WTC11 (cell line): ENCODE data around the gene ERBB4. TPM values are rescaled to one million over a fixed set of nuclear protein-coding genes. Genes with fewer than 3 reads are reported as not detected.

ENCODE experiments used
- ATAC-seq: fragments of 200-7000 bp; cut with Tn5 transposase; 2 replicates; pipeline ENCODE4 v1.10.0; 2021; ENCODE audit warnings: mild to moderate bottlenecking, moderate library complexity
- CTCF ChIA-PET: fragments of 300-600 bp; sonication (Branson Sonifier 250); formaldehyde crosslinking; loops from one replicate; lab custom pipeline; 2021; ENCODE audit warnings: antibody characterized with exemption; lab: Charles Lee
- POLR2A ChIA-PET: fragments of 350-600 bp; sonication (Branson Sonifier 250); formaldehyde crosslinking; loops from one replicate; lab custom pipeline; 2021; ENCODE audit warnings: antibody characterized with exemption; lab: Charles Lee
- DNase-seq: peaks from one replicate; pipeline ENCODE4 v3.0.0; 2021; ENCODE audit warnings: low spot score
- H3K27ac Mint-ChIP-seq: 2 replicates; pipeline ENCODE4 v1.8.0; 2021; ENCODE audit warnings: mixed read lengths
- H3K27me3 Mint-ChIP-seq: 2 replicates; pipeline ENCODE4 v1.8.0; 2021; ENCODE audit warnings: low read depth, mild to moderate bottlenecking, moderate library complexity, mixed read lengths
- H3K36me3 Mint-ChIP-seq: 2 replicates; pipeline ENCODE4 v1.8.0; 2021; ENCODE audit warnings: mixed read lengths
- H3K4me1 Mint-ChIP-seq: 2 replicates; pipeline ENCODE4 v1.8.0; 2022; ENCODE audit warnings: mixed read lengths
- H3K4me3 Mint-ChIP-seq: 2 replicates; pipeline ENCODE4 v1.8.0; 2021; ENCODE audit warnings: mild to moderate bottlenecking, moderate library complexity, mixed read lengths
- H3K9me3 Mint-ChIP-seq: 2 replicates; pipeline ENCODE4 v1.8.0; 2021; ENCODE audit warnings: mixed read lengths
- ATF1 ChIP-seq: sonication (generic); formaldehyde crosslinking; IDR thresholded peaks from 2 replicates; pipeline ENCODE4 v1.8.1; 2023; ENCODE audit warnings: mild to moderate bottlenecking, moderate library complexity, missing genetic modification reagents
- ATF2 ChIP-seq: sonication (generic); formaldehyde crosslinking; IDR thresholded peaks from 2 replicates; pipeline ENCODE4 v1.8.1; 2022; ENCODE audit warnings: low read depth, missing genetic modification reagents, borderline replicate concordance
- ATF6 ChIP-seq: sonication (generic); formaldehyde crosslinking; IDR thresholded peaks from 2 replicates; pipeline ENCODE4 v1.8.1; 2023; ENCODE audit warnings: mild to moderate bottlenecking, missing genetic modification reagents
- E2F5 ChIP-seq: sonication (generic); formaldehyde crosslinking; IDR thresholded peaks from 2 replicates; pipeline ENCODE4 v1.8.1; 2022; ENCODE audit warnings: mild to moderate bottlenecking, moderate library complexity, missing genetic modification reagents
- FOXJ3 ChIP-seq: sonication (generic); formaldehyde crosslinking; IDR thresholded peaks from 2 replicates; pipeline ENCODE4 v1.9.0; 2021; ENCODE audit warnings: missing genetic modification reagents, mild to moderate bottlenecking, borderline replicate concordance
- FOXK1 ChIP-seq: sonication (generic); formaldehyde crosslinking; IDR thresholded peaks from 2 replicates; pipeline ENCODE4 v1.8.0; 2022; ENCODE audit warnings: mild to moderate bottlenecking, moderate library complexity, missing genetic modification reagents
- FOXP1 ChIP-seq: sonication (generic); formaldehyde crosslinking; IDR thresholded peaks from 2 replicates; pipeline ENCODE4 v1.8.0; 2022; ENCODE audit warnings: missing genetic modification reagents, mild to moderate bottlenecking, moderate library complexity, borderline replicate concordance
- HMGXB4 ChIP-seq: sonication (generic); formaldehyde crosslinking; IDR thresholded peaks from 2 replicates; pipeline ENCODE4 v1.8.1; 2023; ENCODE audit warnings: mild to moderate bottlenecking, moderate library complexity, missing genetic modification reagents
- MXD4 ChIP-seq: fragments of 250-450 bp; sonication (Bioruptor Pico); IDR thresholded peaks from 2 replicates; pipeline ENCODE4 v1.8.0; 2021; ENCODE audit warnings: mild to moderate bottlenecking, moderate library complexity, borderline replicate concordance
- MYBL2 ChIP-seq: sonication (generic); formaldehyde crosslinking; IDR thresholded peaks from 2 replicates; pipeline ENCODE4 v1.8.1; 2023; ENCODE audit warnings: mild to moderate bottlenecking, moderate library complexity, missing genetic modification reagents
- NFE2L1 ChIP-seq: sonication (generic); formaldehyde crosslinking; IDR thresholded peaks from 2 replicates; pipeline ENCODE4 v1.8.1; 2023; ENCODE audit warnings: missing genetic modification reagents
- OVOL2 ChIP-seq: fragments of 250-450 bp; sonication (Bioruptor Pico); IDR thresholded peaks from 2 replicates; pipeline ENCODE4 v1.9.0; 2021; ENCODE audit warnings: mild to moderate bottlenecking, borderline replicate concordance
- PRDM15 ChIP-seq: sonication (generic); formaldehyde crosslinking; IDR thresholded peaks from 2 replicates; pipeline ENCODE4 v1.8.0; 2022; ENCODE audit warnings: missing genetic modification reagents
- PREB ChIP-seq: sonication (generic); formaldehyde crosslinking; IDR thresholded peaks from 2 replicates; pipeline ENCODE4 v1.8.1; 2022; ENCODE audit warnings: mild to moderate bottlenecking, missing genetic modification reagents, moderate library complexity, borderline replicate concordance
- SOX15 ChIP-seq: fragments of 250-450 bp; sonication (Bioruptor Pico); IDR thresholded peaks from 2 replicates; pipeline ENCODE4 v1.9.0; 2021; ENCODE audit warnings: mild to moderate bottlenecking
- TEAD1 ChIP-seq: sonication (generic); formaldehyde crosslinking; IDR thresholded peaks from 2 replicates; pipeline ENCODE4 v1.8.0; 2022; ENCODE audit warnings: mild to moderate bottlenecking, missing genetic modification reagents
- TEAD4 ChIP-seq: sonication (generic); formaldehyde crosslinking; IDR thresholded peaks from 2 replicates; pipeline ENCODE4 v1.8.0; 2022; ENCODE audit warnings: mild to moderate bottlenecking, missing genetic modification reagents
- ZBTB21 ChIP-seq: sonication (generic); formaldehyde crosslinking; IDR thresholded peaks from 2 replicates; pipeline ENCODE4 v1.8.1; 2023; ENCODE audit warnings: mild to moderate bottlenecking, missing genetic modification reagents, borderline replicate concordance
- ZNF121 ChIP-seq: sonication (generic); formaldehyde crosslinking; IDR thresholded peaks from 2 replicates; pipeline ENCODE4 v1.8.0; 2023; ENCODE audit warnings: missing genetic modification reagents
- ZNF416 ChIP-seq: fragments of 250-450 bp; sonication (Bioruptor Pico); IDR thresholded peaks from 2 replicates; pipeline ENCODE4 v1.9.0; 2021; ENCODE audit warnings: mild to moderate bottlenecking, inconsistent platforms
- ZNF425 ChIP-seq: fragments of 250-450 bp; sonication (Bioruptor Pico); conservative IDR thresholded peaks from 2 replicates; pipeline ENCODE4 v1.9.0; 2021; ENCODE audit warnings: mild to moderate bottlenecking
- ZNF671 ChIP-seq: fragments of 250-450 bp; sonication (Bioruptor Pico); IDR thresholded peaks from 2 replicates; pipeline ENCODE4 v1.8.0; 2021; ENCODE audit warnings: mild to moderate bottlenecking
- total RNA-seq: library from RNA; stranded (reverse); gene quantifications from 3 replicates; pipeline ENCODE4 v1.2.3, GENCODE V29; 2021

The ERBB4 gene
- total RNA-seq, 1 experiment from 2014 or later: 1.6 TPM

- Mint-ChIP-seq H3K27me3 (no peaks in the 10 kb centered on the region), H3K4me3 (no peak overlapping the region), H3K9me3 (peaks cover 12% of the 10 kb centered on the region), H3K4me1 (no peaks in the 10 kb centered on the region), H3K36me3 (no peaks in the 10 kb centered on the region), H3K27ac (no peak overlapping the region)
- no peak for DNase-seq
- POLR2A ChIA-PET: no interaction called here
- TF ChIP-seq ZNF425 (no peak), SOX15 (CRISPR knock-in tag) (no peak), ATF6 (CRISPR knock-in tag) (no peak), FOXK1 (CRISPR knock-in tag) (no peak), FOXJ3 (no peak), TEAD1 (no peak), PRDM15 (CRISPR knock-in tag) (no peak)
- CTCF ChIA-PET: interaction anchor here (1.3 kb wide), 1 partner anchor 111 kb away, joined by 3 read pairs; no protein-coding TSS in a partner anchor
- ATAC-seq: no peak
Measured at GRCh38 chr2:212409560-212409959, 129.0 kb downstream of the ERBB4 start.

- CTCF ChIA-PET: interaction anchor here (1.3 kb wide), 1 partner anchor 112 kb away, joined by 3 read pairs; no protein-coding TSS in a partner anchor
- POLR2A ChIA-PET: interaction anchor here (0.6 kb wide), 1 partner anchor 62 kb away, joined by 3 read pairs; no protein-coding TSS in a partner anchor
- TF ChIP-seq E2F5 (CRISPR knock-in tag): no peak
- no peak for TF ChIP-seq OVOL2 (CRISPR knock-in tag)
- TF ChIP-seq PREB (CRISPR knock-in tag): no peak
- TF ChIP-seq MYBL2: no peak
- no peak for TF ChIP-seq ATF2 (CRISPR knock-in tag)
- no peak for TF ChIP-seq ZBTB21 (CRISPR knock-in tag)
- TF ChIP-seq NFE2L1 (CRISPR knock-in tag): no peak
- no peak for TF ChIP-seq HMGXB4 (CRISPR knock-in tag)
- TF ChIP-seq ZNF416 (CRISPR knock-in tag): no peak
- no peak for TF ChIP-seq MXD4 (CRISPR knock-in tag)
- TF ChIP-seq FOXJ3: no peak
- no peak for TF ChIP-seq TEAD4 (CRISPR knock-in tag)
- TF ChIP-seq ZNF671 (CRISPR knock-in tag): no peak
- TF ChIP-seq FOXP1: no peak
- no peak for TF ChIP-seq FOXK1 (CRISPR knock-in tag)
- TF ChIP-seq ATF1 (CRISPR knock-in tag): no peak
- no peak for TF ChIP-seq ZNF121 (CRISPR knock-in tag)
- no peaks in the 10 kb centered on the region for H3K36me3 Mint-ChIP-seq
- no peaks in the 10 kb centered on the region for H3K4me1 Mint-ChIP-seq
- H3K27me3 Mint-ChIP-seq: no peaks in the 10 kb centered on the region
- H3K9me3 Mint-ChIP-seq: peaks cover 12% of the 10 kb centered on the region
- ATAC-seq (no peak), DNase-seq (no peak)
- no peak overlapping the region for H3K27ac Mint-ChIP-seq
- H3K4me3 Mint-ChIP-seq: no peak overlapping the region
Measured at GRCh38 chr2:212408524-212408923, 130.1 kb downstream of the ERBB4 start.
